ENCODE results near the gene CCDC9B.

Gene CCDC9B

DNA sequence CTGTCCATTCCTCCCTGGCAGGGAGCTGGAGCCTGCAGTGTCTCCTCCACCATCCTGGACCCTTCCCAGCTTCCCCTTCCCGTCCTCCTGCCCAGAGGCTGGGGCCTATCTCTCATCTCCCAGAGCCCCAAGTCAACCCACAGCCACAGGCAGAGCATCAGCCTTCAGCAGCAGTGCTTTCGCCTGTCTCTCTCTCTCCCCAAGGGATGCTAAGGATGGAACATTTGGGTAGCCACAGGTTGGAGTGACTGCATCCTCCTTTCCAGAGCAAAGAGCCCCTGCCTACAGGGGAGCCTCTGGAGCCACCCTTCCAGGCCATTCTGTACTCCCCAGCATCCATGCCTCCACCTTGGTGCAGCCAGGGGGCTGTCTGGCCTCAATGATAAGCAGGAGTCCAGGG lies 37.2 kb downstream of the CCDC9B start:
- DNase-seq = no peak

DNA sequence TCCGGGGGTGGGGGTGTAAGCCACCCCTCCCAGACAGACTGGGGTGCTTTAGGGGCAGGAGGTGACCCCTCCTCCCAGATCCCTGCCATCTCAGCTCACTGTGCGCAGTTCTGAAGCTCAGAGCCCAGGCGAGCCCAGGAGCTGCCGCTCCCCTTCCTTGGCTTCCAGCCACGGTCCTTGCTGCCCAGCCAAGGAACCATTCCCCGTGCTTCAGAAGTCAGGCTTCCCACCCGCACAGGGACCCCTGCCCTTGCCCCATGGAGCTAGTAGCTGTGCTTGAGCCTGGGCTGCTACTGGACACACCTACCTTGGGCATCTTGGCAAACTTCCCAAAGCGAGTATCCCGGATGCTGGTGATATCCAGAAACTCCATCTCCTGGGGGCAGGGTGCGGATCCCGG lies 37.8 kb downstream of the CCDC9B start:
- no peak for DNase-seq

- DNase-seq = no peak
These were observed 38.4 kb downstream of the CCDC9B start for GRCh38 chr15:40302288-40302886.

GRCh38 chr15:40301467-40302179 lies 39.1 kb downstream of the CCDC9B start:
- DNase-seq = no peak

DNA sequence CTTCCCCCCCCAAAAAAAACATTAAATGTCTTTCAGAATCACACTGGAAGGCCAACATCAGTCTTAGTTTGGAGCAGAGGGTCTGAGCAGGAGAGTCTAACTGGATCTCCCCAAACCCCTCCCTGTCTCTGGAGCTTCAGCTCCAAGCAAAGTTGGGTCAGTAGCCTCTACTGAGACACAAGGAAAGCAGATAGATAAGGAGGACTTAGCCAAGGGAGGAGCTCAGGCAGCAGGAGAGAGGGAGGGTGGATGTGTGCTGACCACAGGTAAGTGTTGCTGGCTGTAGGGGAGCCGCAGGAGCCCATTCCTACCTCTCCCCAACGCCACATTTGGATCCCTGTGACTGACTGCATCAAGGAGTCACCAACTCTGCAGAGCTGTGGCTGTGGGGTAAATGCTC lies 40.0 kb downstream of the CCDC9B start:
- no peak for DNase-seq

GRCh38 chr15:40300367-40300766 lies 40.4 kb downstream of the CCDC9B start:
- no peak for DNase-seq

- no peak for DNase-seq
These were observed 42.4 kb downstream of the CCDC9B start for GRCh38 chr15:40298216-40298935.

DNA sequence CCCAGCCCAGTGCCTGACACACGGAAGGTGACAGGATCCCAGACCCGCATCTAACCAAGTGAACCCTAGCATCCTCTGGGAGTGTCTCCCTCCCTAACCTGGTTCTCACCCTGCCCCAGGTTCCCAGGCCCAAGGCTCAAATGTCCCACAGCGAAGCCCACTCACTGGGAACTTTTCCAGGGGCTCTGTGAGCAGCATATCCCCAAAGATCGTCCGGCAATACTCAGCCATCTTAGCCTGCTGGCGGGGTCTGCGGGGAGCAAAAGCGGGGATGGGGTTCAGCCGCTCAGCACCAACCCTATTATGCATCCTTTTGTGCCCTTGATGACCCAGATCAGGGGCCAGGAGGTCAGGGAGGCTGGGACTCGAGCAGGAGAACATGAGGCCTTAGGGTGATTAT lies 43.4 kb downstream of the CCDC9B start:
- DNase-seq = no peak

DNA sequence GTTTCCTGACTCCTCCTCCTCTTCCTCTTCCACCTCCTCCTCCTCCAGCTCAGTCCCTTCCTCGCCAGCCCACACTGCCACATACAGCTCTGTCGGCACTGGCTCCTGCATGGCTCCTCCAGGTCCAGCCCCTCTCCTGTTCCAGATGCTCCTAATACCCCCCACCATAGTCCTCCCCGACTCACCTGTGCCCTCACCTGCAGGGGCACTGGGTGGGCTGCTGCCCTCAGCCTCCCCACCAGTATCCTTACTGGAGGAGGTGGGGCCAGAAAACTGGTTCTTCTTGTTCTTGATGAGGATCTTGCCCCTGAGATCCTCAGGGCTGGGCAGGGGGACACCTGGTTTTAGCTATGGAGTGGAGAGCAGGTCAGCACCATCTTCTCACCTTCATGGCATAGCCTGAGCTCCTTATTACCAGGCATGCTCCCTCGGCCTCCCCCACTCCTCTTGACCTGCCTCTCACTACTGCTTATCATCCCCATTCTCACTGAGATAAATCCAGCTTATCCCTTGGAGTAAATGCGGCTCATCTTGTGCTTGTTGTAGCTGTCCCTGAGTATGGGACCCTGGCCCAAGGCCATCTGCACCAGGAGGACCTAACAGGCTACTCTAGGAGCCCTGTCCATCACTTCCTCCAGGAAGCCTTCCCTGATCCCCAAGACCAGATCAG lies 44.0 kb downstream of the CCDC9B start:
- DNase-seq = no peak

DNA sequence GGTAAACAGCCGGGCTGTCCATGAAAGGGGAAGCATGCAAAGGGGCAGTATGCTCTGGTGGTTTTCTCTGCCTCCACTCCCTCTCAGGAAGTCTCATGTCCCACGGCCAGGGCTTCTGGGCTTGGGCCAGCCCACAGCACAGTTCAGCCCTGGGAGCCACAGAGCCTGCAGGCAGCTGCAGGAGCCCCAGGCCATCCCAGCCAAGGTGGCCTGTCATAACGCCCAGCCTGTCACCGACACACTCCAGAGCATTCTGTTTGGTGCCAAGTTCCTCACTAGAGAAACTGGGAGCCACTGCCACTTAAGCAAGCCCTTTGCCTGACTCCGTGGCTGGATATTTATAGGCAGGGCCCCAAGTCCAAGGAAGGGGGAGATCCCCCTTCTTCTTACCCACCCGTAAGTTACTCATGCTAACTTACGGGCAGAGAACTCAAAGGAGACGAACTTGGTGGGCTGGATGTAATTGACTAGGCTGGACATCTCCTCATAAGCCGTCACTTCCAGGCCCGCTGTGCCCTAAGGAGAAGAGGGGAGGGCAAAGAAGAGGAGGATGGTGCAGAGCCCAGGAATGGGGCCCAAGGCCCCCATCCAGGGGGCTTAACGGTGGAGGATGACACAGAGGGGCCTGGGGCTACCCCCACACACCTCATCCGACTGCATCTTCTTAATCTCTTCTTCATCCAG lies 44.7 kb downstream of the CCDC9B start:
- DNase-seq = no peak

- no peak for DNase-seq
These were observed 45.4 kb downstream of the CCDC9B start for GRCh38 chr15:40295297-40295696.

DNA sequence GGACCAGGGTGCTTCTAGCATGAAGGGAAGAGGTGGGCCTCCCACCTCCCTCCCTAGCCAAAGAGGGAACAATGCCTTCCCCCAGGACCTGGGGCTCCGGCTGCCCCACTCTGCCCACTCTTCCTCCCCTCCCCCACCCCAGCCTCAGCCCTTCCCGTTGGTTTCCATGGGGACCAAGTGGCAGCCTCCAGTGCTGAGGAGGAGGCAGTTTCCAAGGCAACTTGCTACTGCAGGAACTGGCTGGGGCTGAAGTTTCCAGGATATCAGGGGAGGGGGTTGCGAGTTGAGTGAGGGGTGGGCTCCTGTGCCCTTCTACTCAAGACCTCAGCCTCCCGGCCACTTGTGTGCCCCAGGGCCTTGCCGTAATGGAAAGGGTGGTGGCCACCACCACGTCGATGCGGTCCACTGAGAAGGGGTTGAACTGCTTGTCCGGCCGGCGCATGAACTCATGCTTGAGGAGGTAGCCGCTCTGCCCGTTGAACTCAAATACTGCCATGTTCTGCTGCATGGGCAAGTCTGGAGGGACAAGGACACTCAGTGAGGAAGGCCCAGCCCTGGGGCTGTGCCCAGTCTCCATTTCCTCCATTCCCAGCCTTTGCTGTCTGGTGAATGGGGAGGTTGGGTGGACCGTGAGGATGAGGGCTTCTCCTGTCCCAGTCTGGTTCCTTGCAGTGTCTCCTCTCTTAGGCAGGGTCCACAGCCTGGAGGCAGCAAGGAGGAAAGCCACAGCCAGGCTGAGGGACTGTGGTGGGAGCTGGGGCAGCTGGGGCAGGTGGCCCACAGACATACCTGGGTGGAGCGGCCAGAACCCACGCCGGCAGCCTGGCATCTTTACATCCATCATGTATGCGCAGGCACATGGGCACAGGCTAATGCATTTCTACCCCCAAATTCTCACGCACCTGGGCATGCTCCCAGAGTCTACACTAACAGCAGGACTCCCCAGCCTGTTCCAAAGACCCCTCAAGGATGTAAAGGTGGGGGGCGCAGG lies 46.5 kb downstream of the CCDC9B start:
- no peak for DNase-seq

- no peak for DNase-seq
These were observed 47.7 kb downstream of the CCDC9B start for GRCh38 chr15:40293006-40293405.

DNA sequence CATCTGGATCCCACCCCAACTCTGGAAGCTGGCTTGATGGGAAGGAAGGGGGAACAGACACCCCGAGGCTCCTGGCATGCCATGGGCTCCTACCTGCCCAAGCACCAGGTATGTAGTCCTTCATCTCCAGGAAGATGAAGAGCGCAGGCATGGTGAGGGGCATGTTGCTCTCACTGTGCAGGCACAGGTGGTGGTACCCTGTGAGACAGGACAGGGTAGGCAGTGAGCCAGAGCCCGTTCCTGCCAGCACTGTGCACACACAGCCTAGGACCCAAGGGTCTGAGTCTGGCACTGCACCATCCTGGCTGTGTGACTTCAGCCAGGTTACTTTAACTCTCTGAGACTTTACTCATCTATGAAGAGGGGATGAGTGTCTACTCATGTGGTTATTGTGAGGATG lies 48.5 kb downstream of the CCDC9B start:
- DNase-seq = no peak

DNA sequence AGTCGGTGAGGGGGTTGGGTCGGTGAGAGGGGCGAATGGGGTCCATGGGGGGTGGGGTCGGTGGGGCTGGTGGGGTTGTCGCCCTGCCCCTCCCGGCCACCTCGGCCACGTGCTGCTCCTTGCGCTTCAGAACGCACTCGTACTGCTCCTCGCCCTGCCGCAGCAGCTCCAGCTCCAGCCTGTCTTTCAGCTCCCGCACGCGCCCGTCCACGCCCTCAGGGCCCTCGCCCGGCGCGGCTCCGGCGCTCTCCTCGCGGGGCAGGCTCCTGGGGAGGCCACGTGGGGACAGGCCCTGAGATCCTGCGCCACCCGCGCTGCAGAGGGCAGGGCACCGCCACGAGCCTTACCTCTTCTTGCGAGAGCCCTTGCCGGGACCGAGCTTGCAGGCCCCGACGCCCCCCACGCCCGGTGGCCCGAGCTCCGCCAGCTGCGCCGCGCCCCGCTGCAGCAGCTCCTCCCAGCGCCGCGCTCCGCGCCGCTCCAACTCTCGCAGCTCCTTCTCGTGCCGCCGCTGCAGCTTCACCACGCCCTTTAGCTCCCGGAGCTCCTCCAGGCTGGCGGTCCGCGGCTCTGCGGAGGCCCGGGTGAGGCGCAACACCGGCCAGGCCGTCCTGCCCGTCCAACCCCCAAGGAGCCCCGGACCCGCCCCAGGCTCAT lies 49.7 kb downstream of the CCDC9B start:
- DNase-seq = no peak

GRCh38 chr15:40290545-40290917 lies 50.2 kb downstream of the CCDC9B start:
- no peak for DNase-seq

- DNase-seq = no peak
These were observed 51.5 kb downstream of the CCDC9B start for GRCh38 chr15:40289140-40289775.

- no peak for DNase-seq
These were observed 52.8 kb downstream of the CCDC9B start for GRCh38 chr15:40287968-40288367.

- no peak for DNase-seq
These were observed 53.2 kb downstream of the CCDC9B start for GRCh38 chr15:40287505-40287904.

GRCh38 chr15:40286794-40287193 lies 53.9 kb downstream of the CCDC9B start:
- DNase-seq = no peak

DNA sequence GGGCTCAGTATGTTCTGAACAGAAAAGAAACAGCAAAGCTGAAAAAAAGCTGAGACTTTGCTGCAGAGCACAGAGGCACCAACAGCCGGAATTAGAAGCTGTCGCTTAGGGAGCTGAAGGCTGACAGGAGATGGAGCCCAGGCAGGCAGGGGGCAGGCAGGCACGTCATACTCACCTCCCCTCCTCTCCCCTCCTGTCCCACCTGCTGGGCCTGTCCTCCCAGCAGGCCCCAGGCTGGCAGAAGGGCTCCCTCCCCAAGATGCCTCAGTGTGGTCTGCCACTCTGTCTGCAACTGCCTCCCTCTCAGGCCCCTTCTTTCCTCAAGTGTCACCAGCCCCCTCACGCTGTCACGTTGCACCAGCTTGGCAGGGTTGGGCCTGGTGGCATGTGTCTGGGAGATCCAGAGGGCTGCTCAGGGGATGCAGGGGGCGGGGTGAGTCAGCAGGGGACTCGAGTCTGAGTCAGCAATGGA lies 54.6 kb downstream of the CCDC9B start:
- no peak for DNase-seq
